T-helper 22 cell (primary cell): ENCODE data around the gene GID8.

ENCODE experiments used
- DNase-seq: peaks from one replicate; pipeline ENCODE4 v3.0.0-alpha.2; 2020; ENCODE audit warnings: low read depth

GID8 gene

GRCh38 chr20:62902926-62903615, 34.9 kb upstream of the GID8 start:
- DNase-seq: no peak

- DNase-seq: no peak
These were observed 32.3 kb upstream of the GID8 start for GRCh38 chr20:62905536-62906117.

GRCh38 chr20:62906209-62906608, 31.7 kb upstream of the GID8 start:
- no peak for DNase-seq

- no peak for DNase-seq
These were observed 31.1 kb upstream of the GID8 start for GRCh38 chr20:62906647-62907375.

GRCh38 chr20:62907384-62908317, 30.3 kb upstream of the GID8 start:
- no peak for DNase-seq

- no peak for DNase-seq
These were observed 28.8 kb upstream of the GID8 start for GRCh38 chr20:62908971-62909791.

GRCh38 chr20:62910217-62910766, 27.7 kb upstream of the GID8 start:
- DNase-seq: no peak

GRCh38 chr20:62910777-62911497, 27.0 kb upstream of the GID8 start:
- no peak for DNase-seq

GRCh38 chr20:62911701-62912280, 26.2 kb upstream of the GID8 start:
- no peak for DNase-seq

- DNase-seq: no peak
These were observed 24.8 kb upstream of the GID8 start for GRCh38 chr20:62913043-62913630.

GRCh38 chr20:62914436-62914835, 23.5 kb upstream of the GID8 start:
- DNase-seq: no peak

GRCh38 chr20:62914970-62915457, 22.9 kb upstream of the GID8 start:
- DNase-seq: no peak

GRCh38 chr20:62916703-62917476, 21.1 kb upstream of the GID8 start:
- DNase-seq: no peak

GRCh38 chr20:62917720-62918119, 20.2 kb upstream of the GID8 start:
- no peak for DNase-seq

- no peak for DNase-seq
These were observed 19.8 kb upstream of the GID8 start for GRCh38 chr20:62918147-62918546.

- peak; percentile 51 for DNase-seq
These were observed 19.1 kb upstream of the GID8 start for GRCh38 chr20:62918831-62919230.

- no peak for DNase-seq
These were observed 17.8 kb upstream of the GID8 start for GRCh38 chr20:62920039-62920645.

GRCh38 chr20:62921119-62921687, 16.7 kb upstream of the GID8 start:
- DNase-seq: peak; percentile 47
